ENCODE measurements around the gene MAGI1. TPM values are rescaled to one million over a fixed set of nuclear protein-coding genes. Genes with fewer than 3 reads are reported as not detected.

Gene MAGI1
- total and polyA plus RNA-seq, 2 donors (not counting 1 experiment from before 2014, with no cell fraction given): 15.7 to 23.7 TPM

DNA sequence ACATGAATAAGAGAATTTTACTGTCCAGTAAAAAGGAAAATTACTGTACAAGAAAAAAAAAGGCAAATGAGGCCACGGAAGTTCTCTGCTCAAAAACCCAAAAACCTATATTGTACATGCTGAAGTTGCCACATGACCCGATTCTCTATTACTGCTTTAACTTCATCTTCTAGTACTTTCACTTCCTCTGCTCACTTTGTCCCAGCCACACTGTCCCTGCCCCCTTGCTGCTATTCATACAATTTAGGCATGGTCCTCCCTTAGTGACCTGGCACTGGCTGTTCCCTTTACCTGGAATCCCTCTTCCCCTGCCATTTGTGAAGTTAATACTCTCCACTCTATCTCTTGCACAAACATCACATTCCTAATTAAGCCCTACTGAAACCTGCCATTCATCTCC is 457.4 kb downstream of the MAGI1 start:
- TF ChIP-seq, protein P1, sequence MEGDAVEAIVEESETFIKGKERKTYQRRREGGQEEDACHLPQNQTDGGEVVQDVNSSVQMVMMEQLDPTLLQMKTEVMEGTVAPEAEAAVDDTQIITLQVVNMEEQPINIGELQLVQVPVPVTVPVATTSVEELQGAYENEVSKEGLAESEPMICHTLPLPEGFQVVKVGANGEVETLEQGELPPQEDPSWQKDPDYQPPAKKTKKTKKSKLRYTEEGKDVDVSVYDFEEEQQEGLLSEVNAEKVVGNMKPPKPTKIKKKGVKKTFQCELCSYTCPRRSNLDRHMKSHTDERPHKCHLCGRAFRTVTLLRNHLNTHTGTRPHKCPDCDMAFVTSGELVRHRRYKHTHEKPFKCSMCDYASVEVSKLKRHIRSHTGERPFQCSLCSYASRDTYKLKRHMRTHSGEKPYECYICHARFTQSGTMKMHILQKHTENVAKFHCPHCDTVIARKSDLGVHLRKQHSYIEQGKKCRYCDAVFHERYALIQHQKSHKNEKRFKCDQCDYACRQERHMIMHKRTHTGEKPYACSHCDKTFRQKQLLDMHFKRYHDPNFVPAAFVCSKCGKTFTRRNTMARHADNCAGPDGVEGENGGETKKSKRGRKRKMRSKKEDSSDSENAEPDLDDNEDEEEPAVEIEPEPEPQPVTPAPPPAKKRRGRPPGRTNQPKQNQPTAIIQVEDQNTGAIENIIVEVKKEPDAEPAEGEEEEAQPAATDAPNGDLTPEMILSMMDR (conservative IDR thresholded peaks at IDR 0.05 in 1 of 2, IDR thresholded peaks at IDR 0.05 in 1 of 2; ENCODE audit: low read depth in 1 of 2, low read length in 2 of 2): no peak
- TF ChIP-seq EZH2 (IDR thresholded peaks at IDR 0.05; ENCODE audit: low read length, missing control alignments): no peak
- no peaks in the 10 kb centered on the region for H3K79me2 ChIP-seq (ENCODE audit: control insufficient read depth, insufficient read depth, low read length)
- no peak overlapping the region for H3K9ac ChIP-seq (ENCODE audit: insufficient read depth, low read length)
- no peak overlapping the region for H2AFZ ChIP-seq (ENCODE audit: low read length)
- DNase-seq (ENCODE audit: low read depth in 2 of 2): no peak
- no peaks in the 10 kb centered on the region for H3K9me3 ChIP-seq (ENCODE audit: control insufficient read depth, insufficient read depth, low read depth, low read length)
- H3K4me1 ChIP-seq (ENCODE audit: control insufficient read depth, extremely low read depth, insufficient read depth, low read length): peaks cover 12% of the 10 kb centered on the region
- H3K27ac ChIP-seq (ENCODE audit: insufficient read depth, low read length): no peak overlapping the region
- no peaks in the 10 kb centered on the region for H3K27me3 ChIP-seq (ENCODE audit: control insufficient read depth, insufficient read depth, low read length)
- H3K36me3 ChIP-seq (ENCODE audit: control insufficient read depth, insufficient read depth, low read length): no peaks in the 10 kb centered on the region
- no peak overlapping the region for H3K4me2 ChIP-seq (ENCODE audit: extremely low read depth, insufficient read depth, low read length)
- no peak overlapping the region for H3K4me3 ChIP-seq (replicated peaks in 1 of 4; ENCODE audit: control extremely low read depth in 1 of 4, insufficient read depth in 1 of 4, low read depth in 3 of 4, low read length in 4 of 4)
- no peaks in the 10 kb centered on the region for H4K20me1 ChIP-seq (ENCODE audit: control insufficient read depth, extremely low read depth, insufficient read depth, low read length)

DNA sequence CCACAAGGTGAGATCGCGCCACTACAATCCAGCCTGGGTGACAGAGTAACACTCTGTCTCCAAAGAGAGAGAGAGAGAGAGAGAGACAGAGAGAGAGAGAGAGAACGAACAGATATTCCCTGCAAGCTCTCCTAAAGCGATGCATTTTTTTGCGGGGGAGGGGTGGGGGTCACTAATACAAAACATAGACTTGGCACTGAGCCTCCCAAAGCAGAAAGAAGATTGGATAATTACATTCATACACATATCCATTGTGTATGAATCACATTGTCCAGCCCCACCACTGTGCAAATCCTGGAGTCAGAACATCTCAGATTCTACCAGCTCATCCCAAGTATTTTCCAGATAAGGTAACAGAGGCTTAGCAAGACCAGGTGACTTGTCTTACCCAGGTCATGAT is 459.9 kb downstream of the MAGI1 start:
- Histone ChIP-seq H3K27ac (ENCODE audit: insufficient read depth, low read length) (no peak overlapping the region), H3K27me3 (ENCODE audit: control insufficient read depth, insufficient read depth, low read length) (no peaks in the 10 kb centered on the region), H4K20me1 (ENCODE audit: control insufficient read depth, extremely low read depth, insufficient read depth, low read length) (no peaks in the 10 kb centered on the region), H3K36me3 (ENCODE audit: control insufficient read depth, insufficient read depth, low read length) (no peaks in the 10 kb centered on the region), H3K4me2 (ENCODE audit: extremely low read depth, insufficient read depth, low read length) (no peak overlapping the region), H3K4me1 (ENCODE audit: control insufficient read depth, extremely low read depth, insufficient read depth, low read length) (peaks cover 19% of the 10 kb centered on the region), H2AFZ (ENCODE audit: low read length) (no peak overlapping the region), H3K4me3 (replicated peaks in 1 of 4; ENCODE audit: control extremely low read depth in 1 of 4, insufficient read depth in 1 of 4, low read depth in 3 of 4, low read length in 4 of 4) (no peak overlapping the region), H3K9me3 (ENCODE audit: control insufficient read depth, insufficient read depth, low read depth, low read length) (no peaks in the 10 kb centered on the region), H3K9ac (ENCODE audit: insufficient read depth, low read length) (no peak overlapping the region), H3K79me2 (ENCODE audit: control insufficient read depth, insufficient read depth, low read length) (no peaks in the 10 kb centered on the region)
- TF ChIP-seq EZH2 (IDR thresholded peaks at IDR 0.05; ENCODE audit: low read length, missing control alignments): no peak
- TF ChIP-seq, protein P1 (conservative IDR thresholded peaks at IDR 0.05 in 1 of 2, IDR thresholded peaks at IDR 0.05 in 1 of 2; ENCODE audit: low read depth in 1 of 2, low read length in 2 of 2): no peak
- no peak for DNase-seq (ENCODE audit: low read depth in 2 of 2)

DNA sequence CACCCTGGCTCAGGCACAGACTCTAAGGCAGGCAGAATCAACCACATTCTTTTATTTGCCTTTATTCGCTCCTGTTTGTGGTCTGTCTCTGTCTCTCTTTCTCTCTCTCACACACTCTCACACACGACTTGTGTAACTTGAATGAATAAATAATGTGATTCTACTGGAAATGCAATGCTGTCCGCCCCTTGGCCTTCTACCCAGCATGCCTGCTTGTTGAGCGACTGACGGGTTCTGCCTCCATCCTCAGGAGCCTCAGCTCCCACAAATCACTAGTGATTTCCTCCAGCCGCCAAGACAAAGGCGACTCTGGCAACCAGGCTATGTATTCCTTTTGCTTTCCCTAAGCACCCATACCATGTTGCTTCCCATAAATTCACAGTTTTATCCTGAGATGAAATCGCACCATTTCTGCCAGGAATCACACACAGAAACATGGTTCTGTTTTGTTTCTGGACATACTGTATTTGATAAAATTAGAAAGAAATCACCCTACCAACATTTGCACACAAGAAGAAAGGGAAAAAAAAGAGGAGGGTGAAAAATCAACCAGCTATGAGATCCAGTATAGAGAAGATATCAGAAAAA is 460.8 kb downstream of the MAGI1 start:
- Histone ChIP-seq H3K4me2 (ENCODE audit: extremely low read depth, insufficient read depth, low read length) (no peak overlapping the region), H3K9me3 (ENCODE audit: control insufficient read depth, insufficient read depth, low read depth, low read length) (no peaks in the 10 kb centered on the region), H3K9ac (ENCODE audit: insufficient read depth, low read length) (no peak overlapping the region), H3K27ac (ENCODE audit: insufficient read depth, low read length) (peak overlapping the region; percentile 32), H3K79me2 (ENCODE audit: control insufficient read depth, insufficient read depth, low read length) (no peaks in the 10 kb centered on the region), H3K4me1 (ENCODE audit: control insufficient read depth, extremely low read depth, insufficient read depth, low read length) (peaks cover 19% of the 10 kb centered on the region), H2AFZ (ENCODE audit: low read length) (no peak overlapping the region), H3K27me3 (ENCODE audit: control insufficient read depth, insufficient read depth, low read length) (no peaks in the 10 kb centered on the region), H3K36me3 (ENCODE audit: control insufficient read depth, insufficient read depth, low read length) (no peaks in the 10 kb centered on the region), H4K20me1 (ENCODE audit: control insufficient read depth, extremely low read depth, insufficient read depth, low read length) (no peaks in the 10 kb centered on the region), H3K4me3 (replicated peaks in 1 of 4; ENCODE audit: control extremely low read depth in 1 of 4, insufficient read depth in 1 of 4, low read depth in 3 of 4, low read length in 4 of 4) (no peak overlapping the region)
- TF ChIP-seq, protein P1 (conservative IDR thresholded peaks at IDR 0.05 in 1 of 2, IDR thresholded peaks at IDR 0.05 in 1 of 2; ENCODE audit: low read depth in 1 of 2, low read length in 2 of 2): no peak
- TF ChIP-seq EZH2 (IDR thresholded peaks at IDR 0.05; ENCODE audit: low read length, missing control alignments): no peak
- peak; percentile 11 to 19 for DNase-seq (ENCODE audit: low read depth in 2 of 2)
